Glutamatergic neuron (in vitro differentiated cells): Measurements from ENCODE around the gene LRCH3. TPM values are rescaled to one million over a fixed set of nuclear protein-coding genes. Genes with fewer than 3 reads are reported as not detected.
"Not testable (repeated sequence)": the region's sequence is repeated elsewhere in the genome, so short reads cannot be mapped to it uniquely, and the experiment has no call there.

Experiments
- DNase-seq: peaks from one replicate; pipeline ENCODE4 v3.0.0; 2022
- H3K27ac Mint-ChIP-seq: one replicate; pipeline ENCODE4 v1.8.0; 2020; ENCODE audit warnings: mild to moderate bottlenecking, mixed read lengths, inconsistent platforms; ENCODE audit not compliant: unreplicated experiment
- H3K27me3 Mint-ChIP-seq: one replicate; pipeline ENCODE4 v1.8.0; 2020; ENCODE audit warnings: mild to moderate bottlenecking, moderate library complexity, mixed read lengths, inconsistent platforms; ENCODE audit not compliant: unreplicated experiment
- H3K36me3 Mint-ChIP-seq: one replicate; pipeline ENCODE4 v1.8.0; 2020; ENCODE audit warnings: mild to moderate bottlenecking, mixed read lengths, inconsistent platforms; ENCODE audit not compliant: unreplicated experiment
- H3K4me1 Mint-ChIP-seq: one replicate; pipeline ENCODE4 v1.8.0; 2020; ENCODE audit warnings: mild to moderate bottlenecking, low read depth, mixed read lengths, inconsistent platforms; ENCODE audit not compliant: unreplicated experiment
- H3K4me3 Mint-ChIP-seq: one replicate; pipeline ENCODE4 v1.8.0; 2020; ENCODE audit warnings: mild to moderate bottlenecking, mixed read lengths, inconsistent platforms; ENCODE audit not compliant: unreplicated experiment
- H3K9me3 Mint-ChIP-seq: one replicate; pipeline ENCODE4 v1.8.0; 2020; ENCODE audit warnings: mild to moderate bottlenecking, moderate library complexity, mixed read lengths, inconsistent platforms; ENCODE audit not compliant: unreplicated experiment
- CTCF ChIP-seq: fragments of 200-600 bp; sonication (generic); IDR thresholded peaks from one replicate; pipeline ENCODE4 v1.5.0; 2021; ENCODE audit not compliant: partially characterized antibody, unreplicated experiment
- total RNA-seq: library from RNA; stranded (reverse); fragmentation: NEBNext Ultra II Directional; extraction: Animal tissue kit (Norgen Biotek cat#: 25700); gene quantifications from one replicate; pipeline ENCODE4 v1.2.1, GENCODE V29; 2021; ENCODE audit not compliant: unreplicated experiment

The LRCH3 gene
- total RNA-seq, 1 donor from 2014 or later = 79.0 TPM

DNA sequence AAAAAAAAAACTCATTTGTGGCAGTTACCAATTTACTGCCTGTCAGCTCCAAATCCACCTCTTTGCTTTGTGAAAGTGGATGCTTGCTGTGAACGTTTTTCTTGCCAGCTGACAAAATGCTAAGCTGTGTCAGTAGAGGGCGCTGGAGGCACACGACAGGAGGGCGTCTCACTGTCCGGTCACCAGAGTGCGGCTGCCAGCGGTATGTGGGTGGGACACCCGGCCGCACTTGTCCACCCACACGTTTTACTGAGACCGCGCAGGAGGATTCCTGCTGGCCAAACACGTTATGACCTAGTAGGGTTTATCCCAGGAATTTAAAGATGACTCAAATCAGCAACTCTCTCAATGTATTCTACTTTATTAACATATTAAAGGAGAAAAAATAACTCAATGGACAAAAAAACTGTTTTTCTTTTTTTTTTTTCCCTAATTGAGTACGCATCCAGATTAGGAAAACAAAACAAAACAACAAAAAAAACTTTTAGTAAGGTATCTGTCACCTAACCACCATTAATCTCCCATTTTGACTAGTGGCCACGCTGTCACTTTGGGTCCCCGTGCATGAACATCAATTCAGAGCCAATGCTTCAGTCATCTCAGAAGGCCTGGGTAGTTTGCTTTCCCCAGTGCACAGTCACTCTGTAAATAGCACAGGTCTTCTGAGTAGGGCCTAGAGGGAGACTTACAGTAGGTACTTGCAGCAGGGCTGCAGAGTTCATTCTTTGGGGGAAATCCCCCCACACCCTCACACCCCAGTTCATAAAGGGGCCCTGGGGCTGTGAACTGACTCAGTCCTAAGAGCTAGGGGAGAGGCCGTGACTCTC, 115.2 kb downstream of the LRCH3 start:
- H3K36me3 Mint-ChIP-seq = peaks cover 6% of the 10 kb centered on the region
- H3K9me3 Mint-ChIP-seq = no peaks in the 10 kb centered on the region
- no peak overlapping the region for H3K27ac Mint-ChIP-seq
- peaks cover 2% of the 10 kb centered on the region for H3K27me3 Mint-ChIP-seq
- TF ChIP-seq CTCF = peak; percentile 90
- no peak overlapping the region for H3K4me3 Mint-ChIP-seq
- H3K4me1 Mint-ChIP-seq = no peaks in the 10 kb centered on the region
- DNase-seq = peak; percentile 88

DNA sequence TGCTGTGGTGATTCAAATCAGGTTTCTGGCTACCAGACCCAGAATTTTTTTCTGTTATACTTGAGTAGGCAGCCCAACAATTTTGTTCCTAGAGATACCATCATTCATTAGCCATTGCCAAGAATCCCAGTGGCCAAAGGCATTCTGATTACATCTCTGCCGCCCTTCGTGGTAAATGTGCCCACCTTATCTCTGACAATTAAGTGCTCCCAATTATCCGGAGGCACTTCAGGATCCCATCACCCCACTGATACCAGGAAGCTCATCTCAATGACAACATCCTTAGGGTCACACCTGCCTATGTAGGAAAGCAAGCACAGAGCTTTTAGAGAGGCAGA, 115.8 kb downstream of the LRCH3 start:
- H3K27me3 Mint-ChIP-seq = peaks cover 2% of the 10 kb centered on the region
- no peaks in the 10 kb centered on the region for H3K4me1 Mint-ChIP-seq
- TF ChIP-seq CTCF = no peak
- H3K27ac Mint-ChIP-seq = no peak overlapping the region
- H3K4me3 Mint-ChIP-seq = no peak overlapping the region
- no peak for DNase-seq
- peaks cover 6% of the 10 kb centered on the region for H3K36me3 Mint-ChIP-seq
- H3K9me3 Mint-ChIP-seq = no peaks in the 10 kb centered on the region

DNA sequence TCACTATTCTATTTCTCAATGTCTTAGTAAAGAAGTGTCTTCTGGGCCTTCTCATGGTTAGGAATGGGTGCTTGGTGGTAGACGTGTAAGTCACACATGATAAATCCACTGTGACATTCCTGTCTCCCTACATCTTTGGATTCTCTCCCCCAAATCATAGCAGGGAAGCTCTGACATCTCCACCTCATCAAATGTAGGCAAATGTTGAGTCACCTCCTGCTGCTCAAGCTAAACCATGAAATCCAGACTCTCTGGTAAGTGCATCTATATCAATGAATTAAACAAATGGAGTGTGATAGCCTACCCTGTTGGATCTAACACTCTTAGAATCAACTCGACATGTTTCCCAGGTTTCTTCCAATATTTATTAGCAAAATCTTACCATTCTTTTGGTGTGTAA, 116.1 kb downstream of the LRCH3 start:
- no peak for TF ChIP-seq CTCF
- Mint-ChIP-seq H3K4me1 (no peaks in the 10 kb centered on the region), H3K9me3 (no peaks in the 10 kb centered on the region), H3K36me3 (peaks cover 3% of the 10 kb centered on the region), H3K27ac (no peak overlapping the region), H3K27me3 (peaks cover 2% of the 10 kb centered on the region), H3K4me3 (no peak overlapping the region)
- no peak for DNase-seq

DNA sequence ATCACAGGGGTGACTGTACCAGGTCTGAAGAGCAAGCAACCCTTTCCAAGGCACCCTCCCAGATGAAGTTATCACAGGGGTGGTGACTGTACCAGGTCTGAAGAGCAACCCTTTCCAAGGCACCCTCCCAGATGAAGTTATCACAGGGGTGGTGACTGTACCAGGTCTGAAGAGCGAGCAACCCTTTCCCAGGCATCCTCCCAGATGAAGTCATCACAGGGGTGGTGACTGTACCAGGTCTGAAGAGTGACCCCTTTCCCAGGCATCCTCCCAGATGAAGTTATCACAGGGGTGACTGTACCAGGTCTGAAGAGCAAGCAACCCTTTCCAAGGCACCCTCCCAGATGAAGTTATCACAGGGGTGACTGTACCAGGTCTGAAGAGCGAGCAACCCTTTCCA, 117.5 kb downstream of the LRCH3 start:
- DNase-seq, H3K9me3 Mint-ChIP-seq, H3K36me3 Mint-ChIP-seq, H3K4me1 Mint-ChIP-seq, H3K27me3 Mint-ChIP-seq, H3K27ac Mint-ChIP-seq, H3K4me3 Mint-ChIP-seq: not testable (repeated sequence)

- H3K27ac Mint-ChIP-seq = no peak overlapping the region
- H3K27me3 Mint-ChIP-seq = peaks cover 2% of the 10 kb centered on the region
- TF ChIP-seq CTCF = no peak
- no peaks in the 10 kb centered on the region for H3K9me3 Mint-ChIP-seq
- no peak overlapping the region for H3K4me3 Mint-ChIP-seq
- no peaks in the 10 kb centered on the region for H3K4me1 Mint-ChIP-seq
- DNase-seq = no peak
- no peaks in the 10 kb centered on the region for H3K36me3 Mint-ChIP-seq
Observed at GRCh38 chr3:197908957-197909701, 118.1 kb downstream of the LRCH3 start.
